KMS-11 (cell line): ENCODE results near the gene RTN3.

Source experiments
- H2AFZ ChIP-seq: fragments of 200-600 bp; sonication (generic); 2 replicates; pipeline ENCODE4 v1.6.1; 2016; ENCODE audit warnings: antibody characterized with exemption, mixed run types, low read depth
- H3K27ac ChIP-seq: fragments of 200-600 bp; sonication (generic); 2 replicates; pipeline ENCODE4 v1.6.1; 2016; ENCODE audit warnings: mild to moderate bottlenecking, mixed run types
- H3K27me3 ChIP-seq: fragments of 200-600 bp; sonication (generic); 2 replicates; pipeline ENCODE4 v1.6.1; 2017; ENCODE audit warnings: mild to moderate bottlenecking, low read depth, mixed run types, moderate library complexity; ENCODE audit not compliant: insufficient read depth
- H3K36me3 ChIP-seq: fragments of 200-600 bp; sonication (generic); 2 replicates; pipeline ENCODE4 v1.6.1; 2017; ENCODE audit warnings: mild to moderate bottlenecking, mixed run types; ENCODE audit not compliant: insufficient read depth
- H3K4me1 ChIP-seq: fragments of 200-600 bp; sonication (generic); 2 replicates; pipeline ENCODE4 v1.6.1; 2016; ENCODE audit warnings: mild to moderate bottlenecking, low read depth, mixed run types; ENCODE audit not compliant: poor library complexity, severe bottlenecking
- H3K4me2 ChIP-seq: fragments of 200-600 bp; sonication (generic); 2 replicates; pipeline ENCODE4 v1.7.0; 2016; ENCODE audit warnings: mild to moderate bottlenecking, mixed run types
- H3K4me3 ChIP-seq: fragments of 200-600 bp; sonication (generic); IDR thresholded peaks from 2 replicates; pipeline ENCODE4 v1.6.1; 2017; ENCODE audit warnings: low read depth, low read length, mixed read lengths; ENCODE audit not compliant: insufficient read depth
- H3K79me2 ChIP-seq: fragments of 200-600 bp; sonication (generic); 2 replicates; pipeline ENCODE4 v1.6.1; 2016; ENCODE audit warnings: low read depth, mixed run types; ENCODE audit not compliant: insufficient read depth
- H3K9ac ChIP-seq: fragments of 200-600 bp; sonication (generic); 2 replicates; pipeline ENCODE4 v1.6.1; 2016; ENCODE audit warnings: mild to moderate bottlenecking, mixed run types
- H4K20me1 ChIP-seq: fragments of 200-600 bp; sonication (generic); 2 replicates; pipeline ENCODE4 v1.6.1; 2016; ENCODE audit warnings: mild to moderate bottlenecking, mixed run types; ENCODE audit not compliant: insufficient read depth
- CTCF ChIP-seq: fragments of 200-600 bp; sonication (generic); conservative IDR thresholded peaks from 2 replicates; pipeline ENCODE4 v1.6.1; 2017; ENCODE audit warnings: low read depth, mild to moderate bottlenecking, antibody characterized with exemption, low read length, moderate library complexity, mixed read lengths

Gene RTN3

GRCh38 chr11:63793161-63793560 is 111.9 kb downstream of the RTN3 start:
- Histone ChIP-seq H3K4me3 (no peak overlapping the region), H3K36me3 (no peaks in the 10 kb centered on the region), H3K4me1 (no peaks in the 10 kb centered on the region), H3K4me2 (no peak overlapping the region), H3K9ac (no peak overlapping the region), H4K20me1 (no peaks in the 10 kb centered on the region), H3K27me3 (no peaks in the 10 kb centered on the region), H3K27ac (no peak overlapping the region), H3K79me2 (no peaks in the 10 kb centered on the region), H2AFZ (no peak overlapping the region)
- TF ChIP-seq CTCF, result no peak

- Histone ChIP-seq H3K4me2 (no peak overlapping the region), H3K4me3 (no peak overlapping the region), H3K4me1 (no peaks in the 10 kb centered on the region), H3K27me3 (no peaks in the 10 kb centered on the region), H3K9ac (no peak overlapping the region), H3K36me3 (no peaks in the 10 kb centered on the region), H2AFZ (no peak overlapping the region), H3K27ac (no peak overlapping the region), H4K20me1 (no peaks in the 10 kb centered on the region), H3K79me2 (no peaks in the 10 kb centered on the region)
- no peak for TF ChIP-seq CTCF
Measured at GRCh38 chr11:63795066-63795465, 113.8 kb downstream of the RTN3 start.

- H3K27me3 ChIP-seq, result no peaks in the 10 kb centered on the region
- TF ChIP-seq CTCF, result no peak
- no peak overlapping the region for H2AFZ ChIP-seq
- H3K4me3 ChIP-seq, result no peak overlapping the region
- H3K4me2 ChIP-seq, result no peak overlapping the region
- no peaks in the 10 kb centered on the region for H3K79me2 ChIP-seq
- no peak overlapping the region for H3K27ac ChIP-seq
- no peaks in the 10 kb centered on the region for H3K36me3 ChIP-seq
- no peaks in the 10 kb centered on the region for H3K4me1 ChIP-seq
- no peaks in the 10 kb centered on the region for H4K20me1 ChIP-seq
- no peak overlapping the region for H3K9ac ChIP-seq
Measured at GRCh38 chr11:63800921-63801320, 119.6 kb downstream of the RTN3 start.

- no peaks in the 10 kb centered on the region for H3K79me2 ChIP-seq
- TF ChIP-seq CTCF, result no peak
- no peak overlapping the region for H3K27ac ChIP-seq
- H2AFZ ChIP-seq, result no peak overlapping the region
- no peaks in the 10 kb centered on the region for H3K36me3 ChIP-seq
- no peak overlapping the region for H3K4me3 ChIP-seq
- no peak overlapping the region for H3K9ac ChIP-seq
- no peaks in the 10 kb centered on the region for H4K20me1 ChIP-seq
- no peaks in the 10 kb centered on the region for H3K4me1 ChIP-seq
- H3K4me2 ChIP-seq, result no peak overlapping the region
- H3K27me3 ChIP-seq, result no peaks in the 10 kb centered on the region
Measured at GRCh38 chr11:63802637-63803414, 121.5 kb downstream of the RTN3 start.
